Lung microvascular endothelial cell (primary cell): Measurements from ENCODE around the gene CDADC1. TPM values are rescaled to one million over a fixed set of nuclear protein-coding genes. Genes with fewer than 3 reads are reported as not detected.

Experiments used
- total RNA-seq: library from RNA; depleted of rRNA; stranded (reverse); fragments of >200 nt; gene quantifications from 2 replicates; pipeline ENCODE4 v1.2.1, GENCODE V29; 2014

Gene CDADC1
- total RNA-seq, 1 donor from 2014 or later, result 2.2 TPM

Other genes starting within 250 kb of the CDADC1 start
- not detected in 2 replicates for gene MLNR, start 27.6 kb upstream of the CDADC1 start, total RNA-seq
- 6.2 and 6.3 TPM in 2 replicates for gene CAB39L, start 196.1 kb downstream of the CDADC1 start, total RNA-seq
- gene SETDB2, start 196.3 kb downstream of the CDADC1 start, total RNA-seq, result 3.5 and 6.3 TPM in 2 replicates
- gene PHF11, start 248.0 kb downstream of the CDADC1 start, total RNA-seq, result 7.3 and 8.1 TPM in 2 replicates